ENCODE results near the gene ZSCAN22. TPM values are rescaled to one million over a fixed set of nuclear protein-coding genes. Genes with fewer than 3 reads are reported as not detected.
A peak's percentile ranks its signal among the peaks of the same experiment; 100 is the strongest.

Gene ZSCAN22
- total and polyA plus RNA-seq, 2 of the 13 experiments (the other 11 are each of a cell fraction or from before 2014, with no cell fraction given) = 2.5 to 3.5 TPM

DNA sequence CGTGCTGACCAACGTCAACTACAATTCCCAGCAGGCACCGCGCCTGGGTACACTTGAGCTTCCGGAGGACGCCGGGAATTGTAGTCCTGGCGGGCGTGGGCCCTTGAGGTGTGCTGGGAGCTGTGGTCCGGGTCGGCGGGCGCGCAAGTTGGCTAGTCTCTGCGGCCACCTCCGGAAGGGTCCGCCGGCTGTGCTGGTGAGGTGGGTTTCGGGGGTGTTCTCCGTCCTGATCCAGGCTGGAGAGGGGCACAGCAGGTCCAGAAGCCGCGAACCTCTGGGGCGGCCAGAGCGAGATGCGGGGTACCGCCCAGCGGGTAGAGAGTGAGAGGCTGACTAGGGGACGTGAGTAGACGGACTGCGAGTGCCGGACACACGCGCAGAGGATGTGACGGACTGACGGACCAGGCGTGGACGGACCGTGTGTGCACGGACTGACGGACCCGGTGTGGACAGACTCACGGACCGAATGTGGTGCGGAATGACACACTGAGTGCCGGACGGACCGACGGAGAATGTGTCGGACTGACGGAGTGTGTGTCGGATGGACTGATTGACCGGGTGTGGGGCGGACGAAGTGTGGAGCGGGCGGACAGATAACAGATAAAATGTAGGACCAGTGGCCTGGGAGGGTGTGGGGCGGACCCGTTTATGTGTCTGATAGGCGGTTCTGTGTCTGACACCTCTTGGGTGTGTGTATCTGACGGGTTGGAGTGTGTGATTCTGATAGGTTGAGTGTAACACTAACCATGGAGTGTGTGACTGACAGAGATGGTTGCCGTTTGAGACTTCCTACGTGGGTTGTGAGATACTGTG, at the start of gene ZSCAN22 (continued):
- TF ChIP-seq STAT5B (CRISPR knock-in tag; IDR thresholded peaks at IDR 0.05) (no peak), KDM2A (CRISPR knock-in tag; IDR thresholded peaks at IDR 0.05; ENCODE audit: borderline replicate concordance, low read depth) (peak; percentile 91), TCF7L2 (IDR thresholded peaks at IDR 0.05; ENCODE audit: low read depth, low read length) (no peak), FOXA1 (IDR thresholded peaks at IDR 0.05) (no peak), FOXA1 (CRISPR knock-in tag; IDR thresholded peaks at IDR 0.05) (peak; percentile 81), RARA (CRISPR knock-in tag; IDR thresholded peaks at IDR 0.05) (no peak), ZNF230 (CRISPR knock-in tag; IDR thresholded peaks at IDR 0.05) (peak; percentile 88; the same call in 1 of the 2 replicates), ZNF367 (CRISPR knock-in tag; IDR thresholded peaks at IDR 0.05; ENCODE audit: borderline replicate concordance) (no peak; the same call in 1 of the 2 replicates), ZNF841 (CRISPR knock-in tag; IDR thresholded peaks at IDR 0.05; ENCODE audit: borderline replicate concordance) (no peak; the same call in 1 of the 2 replicates), NPAS2 (CRISPR knock-in tag; IDR thresholded peaks at IDR 0.05; ENCODE audit: borderline replicate concordance) (no peak), ETV6 (CRISPR knock-in tag; conservative IDR thresholded peaks at IDR 0.05) (no peak; the same call in 1 of the 2 replicates), ZFP62 (CRISPR knock-in tag; IDR thresholded peaks at IDR 0.05) (peak; percentile 95; the same call in 1 of the 2 replicates), SMAD1 (CRISPR knock-in tag; IDR thresholded peaks at IDR 0.05; ENCODE audit: borderline replicate concordance, low read depth) (no peak), KLF11 (CRISPR knock-in tag; IDR thresholded peaks at IDR 0.05) (peak; percentile 52; the same call in 1 of the 2 replicates), NR2F2 (IDR thresholded peaks at IDR 0.05; ENCODE audit: borderline replicate concordance, low read depth) (no peak; the same call in 1 of the 2 replicates), TBP (CRISPR knock-in tag; IDR thresholded peaks at IDR 0.05) (0 out of 2 replicates have a peak, but pooled peaks have one; percentile 76), ATF7 (IDR thresholded peaks at IDR 0.05) (no peak), ATF7 (CRISPR knock-in tag; IDR thresholded peaks at IDR 0.05) (no peak)
- TF ChIP-seq, protein P1, sequence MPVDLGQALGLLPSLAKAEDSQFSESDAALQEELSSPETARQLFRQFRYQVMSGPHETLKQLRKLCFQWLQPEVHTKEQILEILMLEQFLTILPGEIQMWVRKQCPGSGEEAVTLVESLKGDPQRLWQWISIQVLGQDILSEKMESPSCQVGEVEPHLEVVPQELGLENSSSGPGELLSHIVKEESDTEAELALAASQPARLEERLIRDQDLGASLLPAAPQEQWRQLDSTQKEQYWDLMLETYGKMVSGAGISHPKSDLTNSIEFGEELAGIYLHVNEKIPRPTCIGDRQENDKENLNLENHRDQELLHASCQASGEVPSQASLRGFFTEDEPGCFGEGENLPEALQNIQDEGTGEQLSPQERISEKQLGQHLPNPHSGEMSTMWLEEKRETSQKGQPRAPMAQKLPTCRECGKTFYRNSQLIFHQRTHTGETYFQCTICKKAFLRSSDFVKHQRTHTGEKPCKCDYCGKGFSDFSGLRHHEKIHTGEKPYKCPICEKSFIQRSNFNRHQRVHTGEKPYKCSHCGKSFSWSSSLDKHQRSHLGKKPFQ (CRISPR knock-in tag; IDR thresholded peaks at IDR 0.05; ENCODE audit: insufficient replicate concordance) = peak; percentile 76
- TF ChIP-seq, protein P2, sequence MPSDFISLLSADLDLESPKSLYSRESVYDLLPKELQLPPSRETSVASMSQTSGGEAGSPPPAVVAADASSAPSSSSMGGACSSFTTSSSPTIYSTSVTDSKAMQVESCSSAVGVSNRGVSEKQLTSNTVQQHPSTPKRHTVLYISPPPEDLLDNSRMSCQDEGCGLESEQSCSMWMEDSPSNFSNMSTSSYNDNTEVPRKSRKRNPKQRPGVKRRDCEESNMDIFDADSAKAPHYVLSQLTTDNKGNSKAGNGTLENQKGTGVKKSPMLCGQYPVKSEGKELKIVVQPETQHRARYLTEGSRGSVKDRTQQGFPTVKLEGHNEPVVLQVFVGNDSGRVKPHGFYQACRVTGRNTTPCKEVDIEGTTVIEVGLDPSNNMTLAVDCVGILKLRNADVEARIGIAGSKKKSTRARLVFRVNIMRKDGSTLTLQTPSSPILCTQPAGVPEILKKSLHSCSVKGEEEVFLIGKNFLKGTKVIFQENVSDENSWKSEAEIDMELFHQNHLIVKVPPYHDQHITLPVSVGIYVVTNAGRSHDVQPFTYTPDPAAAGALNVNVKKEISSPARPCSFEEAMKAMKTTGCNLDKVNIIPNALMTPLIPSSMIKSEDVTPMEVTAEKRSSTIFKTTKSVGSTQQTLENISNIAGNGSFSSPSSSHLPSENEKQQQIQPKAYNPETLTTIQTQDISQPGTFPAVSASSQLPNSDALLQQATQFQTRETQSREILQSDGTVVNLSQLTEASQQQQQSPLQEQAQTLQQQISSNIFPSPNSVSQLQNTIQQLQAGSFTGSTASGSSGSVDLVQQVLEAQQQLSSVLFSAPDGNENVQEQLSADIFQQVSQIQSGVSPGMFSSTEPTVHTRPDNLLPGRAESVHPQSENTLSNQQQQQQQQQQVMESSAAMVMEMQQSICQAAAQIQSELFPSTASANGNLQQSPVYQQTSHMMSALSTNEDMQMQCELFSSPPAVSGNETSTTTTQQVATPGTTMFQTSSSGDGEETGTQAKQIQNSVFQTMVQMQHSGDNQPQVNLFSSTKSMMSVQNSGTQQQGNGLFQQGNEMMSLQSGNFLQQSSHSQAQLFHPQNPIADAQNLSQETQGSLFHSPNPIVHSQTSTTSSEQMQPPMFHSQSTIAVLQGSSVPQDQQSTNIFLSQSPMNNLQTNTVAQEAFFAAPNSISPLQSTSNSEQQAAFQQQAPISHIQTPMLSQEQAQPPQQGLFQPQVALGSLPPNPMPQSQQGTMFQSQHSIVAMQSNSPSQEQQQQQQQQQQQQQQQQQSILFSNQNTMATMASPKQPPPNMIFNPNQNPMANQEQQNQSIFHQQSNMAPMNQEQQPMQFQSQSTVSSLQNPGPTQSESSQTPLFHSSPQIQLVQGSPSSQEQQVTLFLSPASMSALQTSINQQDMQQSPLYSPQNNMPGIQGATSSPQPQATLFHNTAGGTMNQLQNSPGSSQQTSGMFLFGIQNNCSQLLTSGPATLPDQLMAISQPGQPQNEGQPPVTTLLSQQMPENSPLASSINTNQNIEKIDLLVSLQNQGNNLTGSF (CRISPR knock-in tag; IDR thresholded peaks at IDR 0.05) = no peak
- TF ChIP-seq, protein P3, sequence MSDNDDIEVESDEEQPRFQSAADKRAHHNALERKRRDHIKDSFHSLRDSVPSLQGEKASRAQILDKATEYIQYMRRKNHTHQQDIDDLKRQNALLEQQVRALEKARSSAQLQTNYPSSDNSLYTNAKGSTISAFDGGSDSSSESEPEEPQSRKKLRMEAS (IDR thresholded peaks at IDR 0.05) = peak; percentile 97
- TF ChIP-seq, protein P4, sequence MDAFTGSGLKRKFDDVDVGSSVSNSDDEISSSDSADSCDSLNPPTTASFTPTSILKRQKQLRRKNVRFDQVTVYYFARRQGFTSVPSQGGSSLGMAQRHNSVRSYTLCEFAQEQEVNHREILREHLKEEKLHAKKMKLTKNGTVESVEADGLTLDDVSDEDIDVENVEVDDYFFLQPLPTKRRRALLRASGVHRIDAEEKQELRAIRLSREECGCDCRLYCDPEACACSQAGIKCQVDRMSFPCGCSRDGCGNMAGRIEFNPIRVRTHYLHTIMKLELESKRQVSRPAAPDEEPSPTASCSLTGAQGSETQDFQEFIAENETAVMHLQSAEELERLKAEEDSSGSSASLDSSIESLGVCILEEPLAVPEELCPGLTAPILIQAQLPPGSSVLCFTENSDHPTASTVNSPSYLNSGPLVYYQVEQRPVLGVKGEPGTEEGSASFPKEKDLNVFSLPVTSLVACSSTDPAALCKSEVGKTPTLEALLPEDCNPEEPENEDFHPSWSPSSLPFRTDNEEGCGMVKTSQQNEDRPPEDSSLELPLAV (CRISPR knock-in tag; conservative IDR thresholded peaks at IDR 0.05; ENCODE audit: low read depth) = 0 out of 2 replicates have a peak, but pooled peaks have one; percentile 27
